ENCODE data around the gene TTC12.
A peak's percentile ranks its signal among the peaks of the same experiment; 100 is the strongest.

TTC12 gene

DNA sequence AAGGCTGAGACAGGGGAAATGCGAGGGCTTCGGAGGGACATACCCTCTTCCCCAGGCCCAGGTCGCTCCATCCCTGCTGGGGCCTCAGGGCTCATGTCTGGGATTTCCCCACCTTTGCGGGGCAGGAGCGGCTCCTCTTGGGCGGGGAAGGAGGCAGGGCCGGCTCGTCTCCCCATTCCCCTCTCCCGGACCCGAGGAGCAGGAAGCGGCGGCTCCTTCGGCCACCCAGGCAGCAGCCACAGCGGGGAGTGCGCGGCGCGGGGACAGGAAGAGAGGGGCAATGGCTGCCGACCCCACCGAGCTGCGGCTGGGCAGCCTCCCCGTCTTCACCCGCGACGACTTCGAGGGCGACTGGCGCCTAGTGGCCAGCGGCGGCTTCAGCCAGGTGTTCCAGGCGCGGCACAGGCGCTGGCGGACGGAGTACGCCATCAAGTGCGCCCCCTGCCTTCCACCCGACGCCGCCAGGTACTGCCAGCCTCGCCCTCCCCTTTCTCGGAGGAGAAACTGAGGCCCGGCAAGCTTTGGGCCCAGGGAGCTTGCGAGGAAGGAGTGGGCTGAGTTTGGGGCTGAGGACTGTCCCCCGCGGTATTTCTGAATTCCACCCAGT lies 73.3 kb downstream of the TTC12 start, which contains the start of gene ANKK1:
Gene ANKK1 (plus strand): TSS at position 175 of the 607 bp plus-strand sequence. CDS start 106 bp downstream, at position 281.
- H3K79me2 ChIP-seq (ENCODE audit: low read length): no peaks in the 10 kb centered on the region
- no peaks in the 10 kb centered on the region for H3K9me2 ChIP-seq (replicated peaks; ENCODE audit: insufficient read depth, low read length)
- no peaks in the 10 kb centered on the region for H3K27me3 ChIP-seq (replicated peaks; ENCODE audit: insufficient read depth, low read length)

GRCh38 chr11:113389272-113389671 lies 74.9 kb downstream of the TTC12 start:
- Histone ChIP-seq H3F3A (ENCODE audit: insufficient read depth, low read length) (peaks cover 10% of the 10 kb centered on the region; the same call in 1 of the 2 replicates), H3K79me2 (ENCODE audit: low read length) (no peaks in the 10 kb centered on the region), H3K9me2 (replicated peaks; ENCODE audit: insufficient read depth, low read length) (no peaks in the 10 kb centered on the region), H3K4me1 (ENCODE audit: low read length) (peaks cover 18% of the 10 kb centered on the region), H3K9ac (ENCODE audit: low read length) (no peak overlapping the region), H3K9me3 (replicated peaks; ENCODE audit: insufficient read depth, low read length) (no peaks in the 10 kb centered on the region), H3K36me3 (replicated peaks; ENCODE audit: insufficient read depth, low read length) (no peaks in the 10 kb centered on the region), H3K27ac (ENCODE audit: low read length) (no peak overlapping the region), H3K4me3 (ENCODE audit: low read length) (no peak overlapping the region), H4K20me1 (ENCODE audit: insufficient read depth, low read length) (no peaks in the 10 kb centered on the region), H2AFZ (ENCODE audit: low read length) (no peak overlapping the region), H3K4me2 (ENCODE audit: low read depth, low read length) (no peak overlapping the region), H3K27me3 (replicated peaks; ENCODE audit: insufficient read depth, low read length) (no peaks in the 10 kb centered on the region)
- TF ChIP-seq EZH2 (optimal IDR thresholded peaks at IDR 0.05; ENCODE audit: low read depth, low read length) (no peak), EZH2phosphoT487 (IDR thresholded peaks at IDR 0.05; ENCODE audit: low read length) (no peak), CTCF (IDR thresholded peaks at IDR 0.05; ENCODE audit: low read length) (no peak)
- no peak for DNase-seq

More for the DNA sequence above, 73.3 kb downstream of the TTC12 start, which contains the start of gene ANKK1:
- no peak for DNase-seq
- no peak within 1 kb of the TSS for H3K4me3 ChIP-seq (ENCODE audit: low read length)
- H3F3A ChIP-seq (ENCODE audit: insufficient read depth, low read length): peaks cover 10% of the 10 kb centered on the region; the same call in 1 of the 2 replicates
- TF ChIP-seq EZH2phosphoT487 (IDR thresholded peaks at IDR 0.05; ENCODE audit: low read length) (no peak), CTCF (IDR thresholded peaks at IDR 0.05; ENCODE audit: low read length) (no peak), EZH2 (optimal IDR thresholded peaks at IDR 0.05; ENCODE audit: low read depth, low read length) (no peak)
- no peaks in the 10 kb centered on the region for H3K9me3 ChIP-seq (replicated peaks; ENCODE audit: insufficient read depth, low read length)
- peaks cover 18% of the 10 kb centered on the region for H3K4me1 ChIP-seq (ENCODE audit: low read length)
- H3K36me3 ChIP-seq (replicated peaks; ENCODE audit: insufficient read depth, low read length): no peaks in the 10 kb centered on the region
- no peak within 1 kb of the TSS for H2AFZ ChIP-seq (ENCODE audit: low read length)
- H3K4me2 ChIP-seq (ENCODE audit: low read depth, low read length): no peak within 1 kb of the TSS
- no peak within 1 kb of the TSS for H3K9ac ChIP-seq (ENCODE audit: low read length)
- no peaks in the 10 kb centered on the region for H4K20me1 ChIP-seq (ENCODE audit: insufficient read depth, low read length)
- no peak within 1 kb of the TSS for H3K27ac ChIP-seq (ENCODE audit: low read length)

DNA sequence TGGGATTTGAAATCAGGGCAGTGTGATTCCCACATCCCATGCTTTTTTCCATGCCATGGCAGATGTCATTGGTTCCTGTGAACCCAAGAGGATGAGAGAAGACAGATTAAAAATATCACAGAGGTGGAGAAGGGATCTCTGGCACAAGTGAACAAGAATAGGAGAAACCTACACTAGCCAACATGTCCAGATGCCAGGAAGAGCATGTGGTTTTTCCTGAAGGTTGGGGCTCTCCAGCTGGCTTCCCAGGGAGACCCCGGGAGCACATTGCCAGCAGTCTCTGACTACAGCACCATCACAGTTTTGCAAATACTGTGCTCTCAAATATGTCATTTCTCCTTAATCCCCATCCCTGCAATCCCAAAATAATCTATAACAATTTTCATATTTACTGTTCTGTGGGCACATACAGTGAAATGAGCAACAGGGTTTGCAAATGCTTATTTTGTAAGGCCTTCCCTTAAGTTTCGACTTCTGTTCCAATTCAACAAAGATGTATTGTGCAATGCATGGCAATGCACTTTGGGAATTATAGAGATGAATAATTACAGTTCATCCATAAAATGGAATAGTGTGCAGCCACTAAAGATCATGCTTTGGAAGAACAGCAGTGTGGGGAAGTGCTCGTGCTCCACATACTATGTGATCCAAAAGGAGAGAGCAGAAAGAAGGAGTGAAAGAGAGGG lies 78.0 kb downstream of the TTC12 start:
- DNase-seq: no peak
- Histone ChIP-seq H3K4me1 (ENCODE audit: low read length) (peaks cover 18% of the 10 kb centered on the region), H3K4me3 (ENCODE audit: low read length) (no peak overlapping the region), H3K79me2 (ENCODE audit: low read length) (no peaks in the 10 kb centered on the region), H3F3A (ENCODE audit: insufficient read depth, low read length) (peaks cover 10% of the 10 kb centered on the region; the same call in 1 of the 2 replicates), H3K36me3 (replicated peaks; ENCODE audit: insufficient read depth, low read length) (no peaks in the 10 kb centered on the region), H3K27ac (ENCODE audit: low read length) (peak overlapping the region; percentile 20; the same call in 1 of the 2 replicates), H2AFZ (ENCODE audit: low read length) (0 out of 2 replicates have a peak overlapping the region, but pooled peaks have one; percentile 19), H3K9me2 (replicated peaks; ENCODE audit: insufficient read depth, low read length) (no peaks in the 10 kb centered on the region), H3K27me3 (replicated peaks; ENCODE audit: insufficient read depth, low read length) (no peaks in the 10 kb centered on the region), H4K20me1 (ENCODE audit: insufficient read depth, low read length) (no peaks in the 10 kb centered on the region), H3K4me2 (ENCODE audit: low read depth, low read length) (peak overlapping the region; percentile 35; the same call in 1 of the 2 replicates), H3K9me3 (replicated peaks; ENCODE audit: insufficient read depth, low read length) (no peaks in the 10 kb centered on the region), H3K9ac (ENCODE audit: low read length) (no peak overlapping the region)
- TF ChIP-seq CTCF (IDR thresholded peaks at IDR 0.05; ENCODE audit: low read length) (no peak), EZH2 (optimal IDR thresholded peaks at IDR 0.05; ENCODE audit: low read depth, low read length) (no peak), EZH2phosphoT487 (IDR thresholded peaks at IDR 0.05; ENCODE audit: low read length) (no peak)
